ENCODE measurements around the gene GPRASP3.

DNA sequence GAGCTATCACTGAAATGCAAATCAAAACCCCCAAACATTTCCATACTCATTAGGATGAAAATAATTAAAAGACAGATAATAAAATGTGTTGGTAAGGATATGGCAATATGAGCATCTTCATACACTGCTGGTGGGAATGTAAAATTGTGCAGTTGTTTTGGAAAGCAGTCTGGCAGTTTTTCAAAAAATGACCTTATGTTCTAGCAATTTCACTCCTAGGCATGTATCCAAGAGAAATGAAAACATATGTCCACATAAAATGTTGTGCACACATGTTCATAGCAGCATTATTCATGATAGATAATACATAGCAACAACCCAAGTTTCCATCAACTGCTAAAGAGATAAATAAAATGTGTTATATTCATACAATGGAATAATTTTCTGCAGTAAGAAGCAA is 23.0 kb upstream of the GPRASP3 start:
- TF ChIP-seq, protein P1, sequence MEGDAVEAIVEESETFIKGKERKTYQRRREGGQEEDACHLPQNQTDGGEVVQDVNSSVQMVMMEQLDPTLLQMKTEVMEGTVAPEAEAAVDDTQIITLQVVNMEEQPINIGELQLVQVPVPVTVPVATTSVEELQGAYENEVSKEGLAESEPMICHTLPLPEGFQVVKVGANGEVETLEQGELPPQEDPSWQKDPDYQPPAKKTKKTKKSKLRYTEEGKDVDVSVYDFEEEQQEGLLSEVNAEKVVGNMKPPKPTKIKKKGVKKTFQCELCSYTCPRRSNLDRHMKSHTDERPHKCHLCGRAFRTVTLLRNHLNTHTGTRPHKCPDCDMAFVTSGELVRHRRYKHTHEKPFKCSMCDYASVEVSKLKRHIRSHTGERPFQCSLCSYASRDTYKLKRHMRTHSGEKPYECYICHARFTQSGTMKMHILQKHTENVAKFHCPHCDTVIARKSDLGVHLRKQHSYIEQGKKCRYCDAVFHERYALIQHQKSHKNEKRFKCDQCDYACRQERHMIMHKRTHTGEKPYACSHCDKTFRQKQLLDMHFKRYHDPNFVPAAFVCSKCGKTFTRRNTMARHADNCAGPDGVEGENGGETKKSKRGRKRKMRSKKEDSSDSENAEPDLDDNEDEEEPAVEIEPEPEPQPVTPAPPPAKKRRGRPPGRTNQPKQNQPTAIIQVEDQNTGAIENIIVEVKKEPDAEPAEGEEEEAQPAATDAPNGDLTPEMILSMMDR (IDR thresholded peaks at IDR 0.05), result no peak
- no peak for TF ChIP-seq POLR2A (IDR thresholded peaks at IDR 0.05)
- no peak for TF ChIP-seq POLR2AphosphoS5 (IDR thresholded peaks at IDR 0.05)
- no peak for TF ChIP-seq EP300 (IDR thresholded peaks at IDR 0.05; ENCODE audit: low read depth)

Data from transverse colon (tissue), 4 donors.